HG03095 (cell line): ENCODE measurements around the gene ADAM17.
"Not testable (repeated sequence)": the region's sequence is repeated elsewhere in the genome, so short reads cannot be mapped to it uniquely, and the experiment has no call there.

ENCODE experiments used
- ATAC-seq: cut with Tn5 transposase; IDR thresholded peaks from one replicate; pipeline ENCODE4 v1.9.1; 2021; ENCODE audit warnings: moderate library complexity; ENCODE audit not compliant: unreplicated experiment

ADAM17 gene

DNA sequence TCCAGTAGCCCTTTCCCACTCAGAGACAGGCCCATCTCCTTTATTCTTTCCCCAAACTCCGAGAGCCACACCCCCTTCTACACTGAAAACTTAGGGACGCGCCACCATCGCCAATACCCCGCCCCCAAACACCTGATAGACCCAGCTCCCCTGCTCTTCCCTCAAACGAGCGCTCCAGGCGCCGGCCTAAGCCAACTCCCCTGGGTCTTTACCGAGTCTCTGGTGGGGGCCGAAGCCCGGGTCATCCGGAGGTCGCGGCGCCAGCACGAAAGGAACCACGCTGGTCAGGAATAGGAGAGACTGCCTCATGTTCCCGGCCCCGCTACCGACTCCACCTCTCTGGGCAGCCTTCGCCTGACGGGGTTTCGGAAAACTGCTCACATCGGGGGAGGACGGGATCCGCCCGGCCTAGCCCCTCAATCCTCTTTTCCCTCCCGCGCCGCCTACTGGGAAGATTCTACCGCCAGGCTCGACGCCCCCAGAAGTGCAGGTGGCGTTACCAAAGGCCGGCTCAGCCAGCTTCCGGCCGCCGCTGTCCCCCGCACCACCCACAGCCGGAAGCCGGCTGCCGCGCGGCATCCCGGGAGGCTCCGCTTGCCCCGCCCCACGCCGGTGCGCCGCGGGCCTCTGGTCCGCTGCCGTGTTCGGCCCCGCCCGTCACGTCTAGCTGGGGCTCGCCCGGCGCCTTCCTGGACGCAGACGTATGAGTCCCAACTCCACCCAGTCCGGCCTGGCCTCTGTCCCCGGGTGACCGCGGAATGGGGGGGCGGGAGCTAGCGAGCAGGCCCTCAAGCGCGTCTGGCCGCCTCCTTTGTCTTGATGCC is at the start of gene ADAM17:
TSS of gene ADAM17 (minus strand) at position 534 of the 824 bp plus-strand sequence. CDS start at position 309, 225 bp downstream.
- peak; percentile 84 for ATAC-seq

DNA sequence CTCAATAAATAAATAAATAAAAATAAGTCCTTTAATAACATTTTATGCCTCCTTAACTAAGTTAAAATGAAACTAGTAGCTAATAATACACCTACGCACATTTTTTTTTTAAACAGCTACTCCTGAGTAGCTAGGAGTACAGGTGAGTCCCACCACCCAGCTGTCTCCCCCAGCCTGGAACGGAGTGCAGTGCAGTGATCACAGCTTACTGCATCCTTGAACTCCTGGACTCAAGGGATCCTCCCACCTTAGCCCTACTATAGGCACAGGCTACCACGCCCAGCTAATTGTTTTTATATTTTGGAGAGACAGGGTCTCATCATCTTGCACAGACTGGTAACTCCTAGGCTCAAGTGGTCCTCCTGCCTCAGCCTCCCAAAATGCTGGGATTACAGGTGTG is 46.8 kb upstream of the ADAM17 start:
- no peak for ATAC-seq

DNA sequence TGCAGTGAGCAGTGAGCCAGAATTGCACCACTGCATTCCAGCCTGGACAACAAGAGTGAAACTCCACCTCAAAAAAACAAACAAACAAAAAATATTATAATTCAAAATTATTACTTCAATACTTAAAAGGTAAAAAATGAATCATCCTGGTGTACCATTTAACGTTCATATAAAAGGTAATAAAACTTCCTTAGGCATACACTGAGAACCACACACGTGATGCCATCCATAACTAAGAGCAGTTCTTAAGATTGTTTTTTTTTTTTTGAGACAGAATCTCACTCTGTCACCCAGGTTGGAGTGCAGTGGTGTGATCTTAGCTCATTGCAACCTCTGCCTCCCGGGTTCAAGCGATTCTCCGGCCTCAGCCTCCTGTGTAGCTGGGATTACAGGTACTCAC is 45.8 kb upstream of the ADAM17 start:
- no peak for ATAC-seq

DNA sequence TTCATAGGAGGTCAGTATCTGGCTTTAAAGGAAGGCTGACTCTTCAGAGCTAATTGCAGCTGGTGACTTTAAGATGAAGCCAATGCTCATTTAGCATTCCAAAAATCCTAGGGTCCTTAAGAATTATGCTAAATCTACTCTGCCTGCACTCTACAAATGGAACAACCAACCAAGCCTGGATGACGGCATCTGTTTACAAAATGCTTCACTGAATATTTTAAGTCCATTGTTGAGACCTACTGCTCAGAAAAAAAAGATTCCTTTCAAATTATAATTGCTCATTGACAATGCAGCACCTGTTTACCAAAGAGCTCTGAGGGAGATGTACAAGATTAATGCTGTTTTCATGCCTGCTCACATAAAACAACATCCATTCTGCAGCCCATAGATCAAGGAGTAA is 43.8 kb upstream of the ADAM17 start:
- ATAC-seq, result no peak

DNA sequence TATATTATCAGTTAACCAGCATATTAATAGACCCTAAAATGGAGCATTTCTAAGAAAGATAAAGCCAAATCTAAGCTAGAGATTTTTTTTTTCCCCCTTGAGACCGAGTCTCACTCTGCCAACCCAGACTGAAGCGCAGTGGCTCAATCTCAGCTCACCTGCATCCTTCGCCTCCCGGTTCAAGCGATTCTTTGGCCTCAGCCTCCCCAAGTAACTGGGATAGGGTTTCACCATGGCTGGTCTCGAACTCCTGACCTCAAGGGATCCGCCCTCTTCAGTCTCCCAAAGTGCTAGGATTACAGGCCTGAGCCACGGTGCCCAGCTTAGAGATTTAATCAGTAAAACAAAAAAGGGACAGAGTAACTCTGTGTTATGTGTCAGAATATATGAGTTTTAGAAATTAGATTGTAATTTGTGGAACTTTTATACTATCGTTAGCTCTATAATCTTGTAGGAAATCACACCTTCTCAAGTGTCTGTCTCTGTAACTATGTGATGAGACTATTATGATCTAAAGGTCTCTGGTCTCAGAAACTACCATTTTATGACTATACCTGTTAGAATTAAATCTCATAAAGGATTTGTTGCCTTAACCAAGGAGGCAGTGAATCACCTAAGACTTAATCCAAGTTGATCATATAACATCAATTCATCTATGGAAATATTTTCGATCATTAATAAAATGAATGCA is 41.1 kb upstream of the ADAM17 start:
- ATAC-seq, result no peak

DNA sequence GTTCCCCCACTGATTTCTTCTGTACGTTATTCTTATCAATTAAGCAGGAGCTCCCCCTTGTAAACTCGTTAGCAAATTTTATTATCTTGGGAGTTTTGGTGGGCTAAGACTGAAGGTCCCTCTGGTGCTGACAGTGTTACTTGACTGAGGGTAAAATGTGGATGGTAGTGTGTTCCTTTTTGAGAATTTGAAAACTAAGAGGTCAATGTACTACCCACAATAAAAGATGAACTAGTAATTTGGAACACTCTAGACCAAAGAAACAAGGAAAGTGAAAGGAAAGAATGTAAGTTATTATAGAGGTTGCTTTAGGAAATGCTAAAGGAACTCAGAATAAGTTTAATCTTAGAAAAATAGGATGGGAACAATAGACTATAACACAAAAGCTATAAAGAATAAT is 40.1 kb upstream of the ADAM17 start:
- ATAC-seq, result no peak

DNA sequence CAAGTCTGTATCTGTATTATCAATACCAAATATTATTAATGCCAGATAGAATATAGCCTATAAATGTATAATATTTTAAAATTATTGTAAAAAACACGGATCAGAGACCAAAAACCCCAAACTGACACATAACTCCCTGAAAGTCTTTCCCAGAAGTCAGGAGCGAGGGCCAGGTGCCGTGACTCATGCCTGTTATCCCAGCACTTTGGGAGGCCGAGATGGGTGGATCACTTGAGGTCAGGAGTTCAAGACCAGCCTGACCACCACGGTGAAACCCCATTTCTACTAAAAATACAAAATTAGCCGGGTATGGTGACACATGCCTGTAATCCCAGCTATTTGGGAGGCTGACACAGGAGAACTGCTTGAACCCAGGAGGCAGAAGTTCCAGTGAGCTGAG is 39.6 kb upstream of the ADAM17 start:
- ATAC-seq, result not testable (repeated sequence)

DNA sequence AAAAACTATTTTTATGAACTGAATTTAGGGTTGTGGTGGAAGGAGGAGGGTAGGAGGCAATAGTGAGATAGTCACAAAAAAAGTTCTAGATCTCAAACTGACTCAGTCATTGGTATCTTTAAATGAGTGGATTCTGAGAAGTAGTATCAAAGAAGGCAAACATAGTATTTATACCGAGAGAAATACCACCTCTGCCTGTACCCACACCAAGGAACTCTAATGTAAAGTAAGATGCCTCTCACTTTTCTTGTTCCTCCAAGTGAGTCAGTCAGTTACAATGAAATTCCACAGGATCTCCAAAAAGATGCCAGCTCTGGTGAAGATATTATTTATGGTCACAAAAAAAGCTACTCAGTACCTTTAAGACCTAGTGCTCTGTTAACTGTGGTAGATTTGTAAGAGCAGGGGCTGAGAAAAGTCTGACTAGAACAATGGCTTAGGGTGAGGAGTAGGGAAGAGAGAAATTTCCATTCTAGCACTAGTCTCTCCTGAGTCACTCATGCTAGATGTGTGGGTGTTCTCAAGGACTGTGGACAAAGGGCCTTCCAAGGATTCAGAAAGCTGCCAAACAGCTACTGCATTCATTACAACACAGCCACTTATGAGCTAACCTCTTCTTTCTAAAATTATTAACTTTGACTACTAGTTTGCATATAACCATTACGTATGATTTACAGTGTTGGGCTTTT is 38.9 kb upstream of the ADAM17 start:
- ATAC-seq, result no peak

DNA sequence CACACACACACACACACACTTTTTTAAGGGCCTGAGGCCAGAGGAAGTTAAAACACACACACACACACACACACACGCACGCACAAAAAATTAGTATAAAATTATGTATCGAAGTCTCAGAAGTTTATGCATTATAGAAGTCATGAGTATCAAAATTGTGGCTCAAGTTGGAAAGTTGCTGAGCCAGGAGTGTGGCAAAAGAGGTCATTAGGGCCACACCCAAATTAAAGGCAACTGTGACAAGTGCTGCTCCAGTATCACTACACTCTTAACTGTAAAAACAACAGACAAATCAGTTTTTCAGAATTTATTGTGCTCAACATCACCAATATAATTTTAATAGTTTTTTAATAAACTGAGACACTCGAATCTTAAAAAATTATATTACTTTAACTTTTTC is 38.3 kb upstream of the ADAM17 start:
- ATAC-seq, result no peak

DNA sequence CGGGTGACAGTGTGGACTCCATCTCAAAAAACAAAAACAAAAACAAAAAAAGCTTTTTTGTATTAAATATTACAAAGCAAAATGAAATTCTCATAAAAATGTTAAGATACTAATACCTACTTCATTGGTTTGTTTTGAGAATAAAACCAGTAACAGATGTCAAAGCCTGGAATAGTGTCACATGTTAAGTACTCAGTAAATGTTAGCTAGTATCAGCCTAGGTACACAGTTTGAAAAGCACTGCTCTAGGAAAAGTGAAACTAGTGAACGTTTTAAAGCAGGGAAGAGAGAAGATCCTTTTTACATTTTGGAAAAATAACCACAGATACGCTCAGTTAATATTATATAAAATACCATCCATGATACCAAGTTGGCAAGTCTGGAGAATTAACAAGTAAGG is 37.1 kb upstream of the ADAM17 start:
- ATAC-seq, result no peak

DNA sequence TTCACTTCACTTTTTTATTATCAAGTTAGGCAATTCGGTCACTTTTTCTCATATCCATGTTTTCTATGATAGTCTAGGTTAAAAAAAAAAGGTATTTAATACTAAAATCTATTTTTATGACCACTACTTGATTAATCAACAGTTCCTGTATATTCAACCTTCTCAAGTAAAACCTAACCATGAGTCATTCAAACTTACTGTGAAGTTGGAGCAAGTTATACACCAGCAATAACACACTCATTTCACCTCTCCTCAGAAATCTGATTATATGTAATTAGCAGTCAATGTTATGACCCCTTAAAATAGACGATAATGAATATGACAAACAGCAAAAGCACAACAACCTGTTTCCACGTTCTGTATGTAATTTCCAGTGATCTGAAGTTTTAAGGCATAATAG is 35.0 kb upstream of the ADAM17 start:
- no peak for ATAC-seq

DNA sequence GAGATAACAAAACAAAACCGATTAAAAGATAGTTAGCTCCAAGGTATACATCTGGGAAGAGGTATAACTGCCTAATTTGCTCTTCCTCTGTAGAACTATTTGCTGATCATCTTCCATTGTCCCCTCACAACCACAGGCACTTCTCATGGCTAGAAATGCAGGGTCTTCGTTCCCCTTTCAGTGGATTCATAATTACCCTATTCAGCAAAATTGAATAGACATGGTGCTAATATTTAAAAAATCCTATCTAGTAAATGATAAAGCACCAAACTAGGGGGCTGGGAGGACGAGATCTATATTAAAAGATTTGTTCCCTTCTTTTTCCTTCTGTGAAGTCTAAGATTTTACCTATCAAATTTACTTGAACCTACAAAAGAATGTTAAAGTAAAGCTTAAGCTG is 30.8 kb upstream of the ADAM17 start:
- no peak for ATAC-seq

DNA sequence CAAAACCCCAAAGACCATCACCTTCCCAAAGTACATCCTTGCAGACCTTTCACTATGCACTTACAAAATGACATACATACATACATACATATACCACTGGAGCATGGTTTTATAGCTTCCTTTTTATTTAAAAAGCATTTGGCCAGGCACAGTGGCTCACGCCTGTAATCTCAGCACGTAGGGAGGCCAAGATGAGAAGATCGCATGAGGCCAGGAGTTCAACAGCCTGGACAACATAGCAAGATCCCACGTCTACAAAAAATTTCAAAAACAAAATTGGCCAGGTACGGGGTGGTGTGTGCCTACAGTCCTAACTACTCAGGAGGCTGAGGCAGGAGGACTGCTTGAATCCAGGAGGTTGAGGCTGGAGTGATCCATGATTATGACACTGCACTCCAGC is 29.9 kb upstream of the ADAM17 start:
- no peak for ATAC-seq

DNA sequence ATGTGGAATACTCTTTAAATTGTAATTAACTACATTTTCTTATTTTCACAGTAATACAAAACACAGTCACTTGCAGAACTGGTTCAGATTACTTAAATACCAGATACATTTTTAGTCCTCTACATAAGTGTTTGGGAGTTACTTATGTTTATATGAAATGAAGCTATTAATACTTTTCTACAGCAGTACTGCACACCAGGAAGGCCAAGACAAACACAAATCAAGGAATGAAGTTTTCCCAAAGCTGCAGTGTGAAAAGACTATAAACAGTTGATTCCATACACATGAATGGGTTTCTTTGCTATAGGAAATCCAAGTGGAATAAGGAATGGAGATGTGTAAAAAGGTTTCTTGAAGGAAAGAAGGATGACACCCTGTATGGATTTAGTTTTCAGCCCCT is 29.3 kb upstream of the ADAM17 start:
- ATAC-seq, result not testable (repeated sequence)

DNA sequence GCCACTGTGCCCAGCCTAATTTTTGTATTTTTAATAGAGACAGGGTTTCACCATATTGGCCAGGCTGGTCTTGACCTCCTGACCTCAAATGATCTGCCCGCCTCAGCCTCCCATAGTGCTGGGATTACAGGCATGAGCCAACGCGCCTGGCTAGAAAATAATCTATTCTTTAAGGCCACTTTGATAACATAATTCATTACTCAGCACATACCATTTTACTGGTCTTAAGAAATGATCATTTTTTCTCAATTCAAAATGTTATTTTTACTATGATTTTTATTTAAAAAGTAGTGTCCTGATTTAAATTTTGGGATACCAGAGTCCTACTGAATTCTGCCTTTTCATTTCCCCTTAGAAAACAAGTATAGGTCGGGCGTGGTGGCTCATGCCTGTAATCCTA is 27.0 kb upstream of the ADAM17 start:
- ATAC-seq, result no peak

DNA sequence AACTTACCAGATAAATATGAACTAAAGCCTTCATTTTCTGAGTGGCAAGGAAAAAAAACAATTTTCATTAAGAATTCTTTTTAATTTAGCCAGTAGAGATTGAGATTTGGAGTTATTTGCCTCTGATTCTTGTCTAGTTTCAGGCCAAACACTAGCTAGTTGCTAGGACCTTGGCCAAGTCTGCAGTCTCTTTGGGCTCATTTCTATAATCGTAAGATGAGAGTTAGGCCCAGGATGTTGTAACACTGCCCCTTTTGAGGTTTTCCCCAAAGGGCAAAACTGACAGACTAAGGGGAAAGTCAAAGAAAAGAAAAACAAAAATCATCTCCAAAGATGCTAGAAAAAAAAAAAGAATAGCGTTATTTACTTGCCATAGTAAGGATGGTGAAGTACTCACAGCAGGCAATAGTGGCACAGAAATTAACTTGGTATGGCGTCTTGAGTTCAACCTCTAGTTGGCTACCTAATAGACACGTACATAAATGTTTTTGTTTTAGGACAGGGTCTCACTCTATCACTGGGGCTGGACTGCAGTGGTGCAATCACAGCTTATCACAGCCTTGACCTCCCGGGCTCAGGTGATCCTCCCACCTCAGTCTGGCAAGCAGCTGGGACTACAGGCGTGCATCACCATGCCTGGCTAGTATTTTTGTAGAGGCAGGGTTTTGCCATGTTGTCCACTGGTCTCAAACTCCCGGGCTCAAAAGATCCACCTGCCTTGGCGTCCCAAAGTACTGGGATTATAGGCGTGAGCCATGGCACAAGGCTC is 23.0 kb upstream of the ADAM17 start:
- no peak for ATAC-seq

DNA sequence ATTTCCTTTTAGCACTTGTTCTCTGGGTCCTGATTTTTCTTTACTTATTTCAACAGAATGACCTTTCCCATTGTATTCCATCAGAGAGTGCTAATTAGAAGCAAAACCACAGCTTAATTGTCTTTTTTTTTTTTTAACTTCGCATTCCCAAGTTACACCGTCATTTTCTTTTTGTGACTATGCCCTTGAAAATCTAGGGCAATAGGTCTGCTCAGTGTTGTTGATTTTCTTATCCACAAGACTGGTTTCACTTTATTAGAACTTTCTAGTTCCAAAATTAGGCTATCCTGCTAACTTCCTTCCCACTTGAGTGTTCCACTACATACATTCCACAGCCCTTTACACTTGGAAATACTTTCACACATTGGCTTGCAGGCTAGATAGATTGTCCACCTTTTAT is 18.7 kb upstream of the ADAM17 start:
- no peak for ATAC-seq

DNA sequence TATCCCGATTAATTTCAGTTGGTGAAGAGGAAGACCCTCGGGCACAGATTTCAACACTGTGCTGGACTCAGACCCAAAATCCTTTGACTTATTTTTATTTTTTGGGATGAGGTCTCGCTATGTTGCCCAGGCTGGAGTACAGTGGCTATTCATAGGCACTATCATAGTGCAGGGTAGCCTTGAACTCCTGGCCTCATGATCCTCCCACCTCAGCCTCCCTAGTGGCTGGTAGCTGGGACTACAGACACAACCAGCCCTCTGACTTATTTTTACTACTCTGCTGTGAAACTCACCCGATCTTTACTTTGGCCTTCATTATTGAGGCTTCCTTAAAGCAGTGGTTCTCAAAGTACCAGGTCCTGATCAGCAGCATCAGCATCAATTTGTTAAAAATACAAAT is 18.2 kb upstream of the ADAM17 start:
- ATAC-seq, result no peak

DNA sequence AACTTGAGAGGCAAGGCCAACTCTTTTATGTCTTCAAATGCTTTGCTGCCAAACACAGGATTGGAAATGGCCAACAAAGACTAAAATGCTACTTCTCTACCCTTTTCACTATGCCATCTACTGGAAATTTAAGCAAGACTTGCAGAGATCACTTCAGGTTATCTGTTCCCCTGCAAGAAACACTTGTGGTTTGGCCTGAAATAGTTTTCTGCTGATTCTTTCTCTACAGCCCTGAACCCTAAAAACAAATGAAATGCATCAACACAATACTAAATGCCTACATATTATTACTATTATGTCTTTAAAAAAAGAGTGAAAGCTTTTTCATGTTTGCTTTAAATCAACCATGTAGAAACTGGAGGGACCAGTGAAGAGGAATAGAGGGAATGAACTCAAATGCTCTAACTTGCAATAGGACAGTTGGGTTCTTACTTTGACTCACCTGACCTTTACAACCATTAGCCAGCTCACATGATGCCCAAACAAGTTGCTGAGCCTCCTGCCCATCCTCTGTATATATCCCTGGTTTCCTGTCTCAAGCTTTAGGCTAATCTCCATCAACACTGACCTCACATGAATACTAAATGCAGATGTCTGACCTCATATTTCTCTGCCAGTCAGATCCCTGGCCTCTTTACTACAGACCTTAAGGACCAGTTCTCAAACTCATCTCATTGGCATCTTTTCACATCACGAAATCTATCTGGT is 17.5 kb upstream of the ADAM17 start:
- ATAC-seq, result no peak

DNA sequence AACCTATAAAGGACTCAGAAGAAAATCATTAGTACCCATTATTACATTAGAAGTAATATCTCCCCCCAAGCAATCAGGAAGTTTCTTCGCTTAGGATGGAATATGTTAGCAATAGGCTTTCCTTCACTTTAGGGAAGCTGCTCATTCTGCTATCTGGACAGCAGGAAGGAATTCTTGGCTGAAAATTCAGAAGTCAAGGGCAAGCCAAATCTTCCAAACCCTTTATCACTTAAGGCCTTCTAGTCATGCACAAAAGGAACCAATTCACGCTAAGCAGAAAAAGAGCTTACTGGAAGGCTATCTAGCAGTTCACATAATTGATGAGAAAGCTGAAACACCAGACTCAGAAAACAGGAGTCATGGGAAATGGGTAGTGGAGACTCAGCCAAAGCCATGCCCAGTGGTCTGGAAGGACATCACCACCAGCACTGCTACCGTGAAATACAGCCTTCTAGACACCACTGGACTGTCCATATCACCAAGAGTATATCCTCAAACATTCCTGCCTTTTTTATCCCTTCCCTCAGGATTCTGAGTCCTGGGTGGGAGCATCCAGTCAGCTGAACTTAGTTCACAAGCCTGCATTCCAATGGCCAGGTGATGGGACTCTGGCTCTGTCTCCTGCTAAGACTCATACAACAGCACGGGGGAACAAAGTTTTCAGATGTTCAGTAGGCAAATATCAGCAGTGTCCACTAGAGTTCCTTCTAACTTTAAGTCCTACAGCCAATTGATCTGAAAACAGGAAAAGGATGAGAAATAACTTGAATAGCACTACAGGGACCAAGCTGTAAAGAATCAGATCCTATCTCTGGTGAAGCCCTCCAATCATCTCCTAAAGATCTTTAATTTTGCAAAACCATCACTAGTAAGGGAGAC is 14.8 kb upstream of the ADAM17 start:
- ATAC-seq, result no peak
